Hepatocyte (in vitro differentiated cells): Measurements from ENCODE around the gene KDF1. TPM values are rescaled to one million over a fixed set of nuclear protein-coding genes. Genes with fewer than 3 reads are reported as not detected.
A peak's percentile ranks its signal among the peaks of the same experiment; 100 is the strongest.

Source experiments
- DNase-seq: peaks from one replicate; pipeline ENCODE4 v3.0.0-alpha.2; 2016; ENCODE audit warnings: low spot score
- H2AFZ ChIP-seq: fragments of 200-600 bp; sonication (generic); 2 replicates; pipeline ENCODE4 v1.6.0; 2016; ENCODE audit warnings: antibody characterized with exemption, mild to moderate bottlenecking
- H3K27ac ChIP-seq: fragments of 200-600 bp; sonication (generic); 2 replicates; pipeline ENCODE4 v1.5.1; 2016; ENCODE audit warnings: mild to moderate bottlenecking
- H3K27me3 ChIP-seq: fragments of 200-600 bp; sonication (generic); 2 replicates; pipeline ENCODE4 v1.6.1; 2016
- H3K36me3 ChIP-seq: fragments of 200-600 bp; sonication (generic); replicated peaks from 2 replicates; pipeline ENCODE4 v1.5.1; 2016; ENCODE audit warnings: low read depth; ENCODE audit not compliant: insufficient read depth
- H3K4me1 ChIP-seq: fragments of 200-600 bp; sonication (generic); 2 replicates; pipeline ENCODE4 v1.5.1; 2016; ENCODE audit warnings: mild to moderate bottlenecking, moderate library complexity; ENCODE audit not compliant: insufficient read depth
- H3K4me2 ChIP-seq: fragments of 200-600 bp; sonication (generic); 2 replicates; pipeline ENCODE4 v1.6.0; 2016
- H3K4me3 ChIP-seq: fragments of 200-600 bp; sonication (generic); 2 replicates; pipeline ENCODE4 v1.5.1; 2016; ENCODE audit warnings: mild to moderate bottlenecking
- H3K79me2 ChIP-seq: fragments of 200-600 bp; sonication (generic); 2 replicates; pipeline ENCODE4 v1.6.0; 2017; ENCODE audit warnings: mild to moderate bottlenecking
- H3K9me2 ChIP-seq: fragments of 200-600 bp; sonication (generic); replicated peaks from 2 replicates; pipeline ENCODE4 v1.6.0; 2017; ENCODE audit warnings: mild to moderate bottlenecking; ENCODE audit not compliant: insufficient read depth
- H3K9me3 ChIP-seq: fragments of 200-600 bp; sonication (generic); 2 replicates; pipeline ENCODE4 v1.5.1; 2016; ENCODE audit warnings: low read depth, mild to moderate bottlenecking
- H4K20me1 ChIP-seq: fragments of 200-600 bp; sonication (generic); 2 replicates; pipeline ENCODE4 v1.6.0; 2016; ENCODE audit warnings: mild to moderate bottlenecking; ENCODE audit not compliant: insufficient read depth, poor library complexity, severe bottlenecking
- EZH2 ChIP-seq: fragments of 200-600 bp; sonication (generic); IDR thresholded peaks from 2 replicates; pipeline ENCODE4 v1.6.1; 2016; ENCODE audit warnings: antibody characterized with exemption, mild to moderate bottlenecking, borderline replicate concordance
- EZH2phosphoT487 ChIP-seq: fragments of 200-600 bp; sonication (generic); IDR thresholded peaks from one replicate; pipeline ENCODE4 v1.6.1; 2018; ENCODE audit warnings: antibody characterized with exemption, mild to moderate bottlenecking, low read depth, moderate library complexity; ENCODE audit not compliant: unreplicated experiment, severe bottlenecking
- WGBS: methylation state at CpG from one replicate; pipeline ENCODE4 v1.1.6; 2016; ENCODE audit warnings: low lambda C conversion rate; ENCODE audit errors: missing lambda C conversion rate; 5-methylcytosine and 5-hydroxymethylcytosine counted together
- polyA plus RNA-seq: library from polyadenylated mRNA; unstranded; fragments of >200 nt; fragmentation: Nextera tagmentation; extraction: Ambion mirVana; gene quantifications from 2 replicates; pipeline ENCODE4 v1.2.1, GENCODE V29; 2016
- total RNA-seq: library from RNA; depleted of rRNA; stranded (reverse); fragments of >200 nt; gene quantifications from 2 replicates; pipeline ENCODE4 v1.2.3, GENCODE V29; 2014
- TF ChIP-seq, protein P1 (sequence below): fragments of 200-600 bp; sonication (generic); IDR thresholded peaks from 2 replicates; pipeline ENCODE4 v1.5.1; 2016; ENCODE audit warnings: antibody characterized with exemption, mild to moderate bottlenecking; ENCODE audit not compliant: poor library complexity

Gene KDF1
- total and polyA plus RNA-seq, 2 experiments from 2014 or later: 10.5 to 21.9 TPM

DNA sequence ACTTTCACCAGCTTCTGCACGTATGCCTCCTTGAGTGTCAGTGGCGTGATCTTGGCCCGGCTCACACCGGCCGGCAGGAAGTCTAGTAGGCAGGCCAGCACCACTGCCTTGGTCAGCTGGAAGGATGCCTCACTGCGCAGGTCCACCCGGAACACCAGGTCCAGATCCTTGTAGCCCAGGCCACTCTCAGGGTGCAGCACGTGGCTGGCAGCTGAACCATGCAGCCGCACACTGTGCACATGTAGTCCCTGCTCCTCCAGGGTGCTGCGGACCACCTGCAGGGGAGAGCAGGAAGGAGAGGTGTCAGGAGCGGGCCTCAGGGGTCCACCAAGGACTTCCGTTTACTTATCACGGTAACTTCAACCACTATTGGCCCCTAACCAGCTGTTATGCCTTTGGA, 46.4 kb upstream of the KDF1 start:
- H3K4me2 ChIP-seq: no peak overlapping the region
- H3K79me2 ChIP-seq: peaks cover 27% of the 10 kb centered on the region
- no peaks in the 10 kb centered on the region for H3K9me2 ChIP-seq
- no peaks in the 10 kb centered on the region for H3K9me3 ChIP-seq
- WGBS: 74% methylated on average over 13 of the region's 13 CpGs
- H3K27me3 ChIP-seq: no peaks in the 10 kb centered on the region
- H4K20me1 ChIP-seq: no peaks in the 10 kb centered on the region
- no peak overlapping the region for H3K27ac ChIP-seq
- H3K4me3 ChIP-seq: no peak overlapping the region
- no peak for TF ChIP-seq EZH2
- no peak for TF ChIP-seq EZH2phosphoT487
- TF ChIP-seq, protein P1, sequence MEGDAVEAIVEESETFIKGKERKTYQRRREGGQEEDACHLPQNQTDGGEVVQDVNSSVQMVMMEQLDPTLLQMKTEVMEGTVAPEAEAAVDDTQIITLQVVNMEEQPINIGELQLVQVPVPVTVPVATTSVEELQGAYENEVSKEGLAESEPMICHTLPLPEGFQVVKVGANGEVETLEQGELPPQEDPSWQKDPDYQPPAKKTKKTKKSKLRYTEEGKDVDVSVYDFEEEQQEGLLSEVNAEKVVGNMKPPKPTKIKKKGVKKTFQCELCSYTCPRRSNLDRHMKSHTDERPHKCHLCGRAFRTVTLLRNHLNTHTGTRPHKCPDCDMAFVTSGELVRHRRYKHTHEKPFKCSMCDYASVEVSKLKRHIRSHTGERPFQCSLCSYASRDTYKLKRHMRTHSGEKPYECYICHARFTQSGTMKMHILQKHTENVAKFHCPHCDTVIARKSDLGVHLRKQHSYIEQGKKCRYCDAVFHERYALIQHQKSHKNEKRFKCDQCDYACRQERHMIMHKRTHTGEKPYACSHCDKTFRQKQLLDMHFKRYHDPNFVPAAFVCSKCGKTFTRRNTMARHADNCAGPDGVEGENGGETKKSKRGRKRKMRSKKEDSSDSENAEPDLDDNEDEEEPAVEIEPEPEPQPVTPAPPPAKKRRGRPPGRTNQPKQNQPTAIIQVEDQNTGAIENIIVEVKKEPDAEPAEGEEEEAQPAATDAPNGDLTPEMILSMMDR: no peak
- no peak for DNase-seq
- H3K36me3 ChIP-seq: no peaks in the 10 kb centered on the region
- peaks cover 61% of the 10 kb centered on the region for H3K4me1 ChIP-seq
- no peak overlapping the region for H2AFZ ChIP-seq

DNA sequence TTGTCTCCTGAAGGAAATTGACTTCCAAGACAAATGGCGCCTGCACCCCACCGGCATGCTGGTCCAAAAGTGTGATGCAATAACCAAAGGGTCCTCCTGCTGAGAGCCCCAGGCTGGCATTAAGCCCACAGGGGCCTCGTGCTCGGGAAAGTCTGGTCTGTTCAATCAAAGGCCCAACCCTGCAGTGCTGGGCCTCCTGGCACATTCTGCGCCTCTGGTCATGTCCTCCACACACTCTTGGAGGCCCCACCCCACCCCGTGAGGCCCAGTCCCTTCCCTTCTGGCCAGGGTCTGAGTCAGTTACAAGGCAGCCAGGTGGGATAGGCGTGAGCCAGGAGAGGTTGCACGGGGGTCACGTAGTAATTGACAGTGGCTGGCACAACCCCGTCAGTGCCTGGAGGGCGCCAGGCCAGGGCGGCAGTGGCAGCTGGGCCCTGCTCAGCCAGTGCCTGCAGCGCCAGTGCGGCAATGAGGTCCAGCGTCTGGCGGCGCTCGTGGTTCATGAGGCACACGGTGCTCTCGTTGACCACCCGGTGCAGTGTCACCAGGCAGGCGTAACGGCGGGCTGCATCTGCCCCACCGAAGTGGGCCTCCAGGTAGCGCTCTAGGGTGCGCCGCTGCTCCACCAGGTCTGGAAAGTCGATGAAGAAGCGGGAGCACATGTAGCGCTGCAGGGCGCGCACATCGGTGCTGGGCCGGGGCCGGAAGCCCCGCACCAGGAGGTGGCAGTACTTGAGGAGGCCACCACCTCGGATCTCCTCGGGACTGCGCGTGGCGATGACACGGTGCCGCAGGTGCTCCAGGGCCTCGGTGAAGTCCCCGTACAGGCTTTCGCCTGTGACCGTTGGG, 45.6 kb upstream of the KDF1 start:
- Histone ChIP-seq H3K4me1 (peaks cover 61% of the 10 kb centered on the region), H3K36me3 (no peaks in the 10 kb centered on the region), H3K4me3 (no peak overlapping the region), H3K27me3 (no peaks in the 10 kb centered on the region), H2AFZ (no peak overlapping the region), H3K27ac (peak overlapping the region; percentile 51), H4K20me1 (no peaks in the 10 kb centered on the region), H3K79me2 (peaks cover 22% of the 10 kb centered on the region), H3K4me2 (no peak overlapping the region), H3K9me2 (no peaks in the 10 kb centered on the region), H3K9me3 (no peaks in the 10 kb centered on the region)
- DNase-seq: peak; percentile 29
- TF ChIP-seq, protein P1: no peak
- TF ChIP-seq EZH2 (no peak), EZH2phosphoT487 (no peak)
- WGBS: 94% methylated on average over 46 of the region's 48 CpGs

DNA sequence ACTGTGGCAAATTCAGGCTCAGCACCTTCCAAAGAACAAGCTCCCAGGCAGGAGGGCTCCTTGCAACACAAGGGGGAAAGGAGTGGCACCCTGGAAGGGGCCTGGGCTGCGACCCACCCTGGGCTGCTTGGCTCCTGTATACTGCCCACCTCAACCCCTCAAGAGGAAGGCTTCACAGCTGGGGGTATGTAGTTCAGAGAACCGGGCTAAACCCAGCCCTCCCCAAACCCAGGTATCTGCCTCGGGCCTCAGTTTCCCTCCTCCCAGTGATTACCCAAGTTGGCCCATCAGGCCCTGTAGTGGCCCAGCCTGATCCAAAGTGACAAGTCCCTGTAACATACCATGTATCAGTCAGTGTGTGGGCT, 44.9 kb upstream of the KDF1 start:
- WGBS: 95% methylated on average over 3 of the region's 3 CpGs
- H3K27ac ChIP-seq: peak overlapping the region; percentile 51
- peaks cover 18% of the 10 kb centered on the region for H3K79me2 ChIP-seq
- no peaks in the 10 kb centered on the region for H3K36me3 ChIP-seq
- no peaks in the 10 kb centered on the region for H4K20me1 ChIP-seq
- H3K4me3 ChIP-seq: no peak overlapping the region
- H3K27me3 ChIP-seq: no peaks in the 10 kb centered on the region
- H3K4me1 ChIP-seq: peaks cover 55% of the 10 kb centered on the region
- H3K9me2 ChIP-seq: no peaks in the 10 kb centered on the region
- no peak overlapping the region for H2AFZ ChIP-seq
- no peak overlapping the region for H3K4me2 ChIP-seq
- DNase-seq: no peak
- H3K9me3 ChIP-seq: no peaks in the 10 kb centered on the region
- TF ChIP-seq, protein P1: no peak
- TF ChIP-seq EZH2 (no peak), EZH2phosphoT487 (no peak)
